ENCODE data around the gene GPR17. TPM values are rescaled to one million over a fixed set of nuclear protein-coding genes. Genes with fewer than 3 reads are reported as not detected.

GPR17 gene
- total RNA-seq, 1 donor from 2014 or later = 0.18 TPM

- FAIRE-seq = no peak
- Histone ChIP-seq H3K4me1 (ENCODE audit: insufficient read depth, low read length) (peaks cover 14% of the 10 kb centered on the region), H2AFZ (ENCODE audit: low read depth, low read length) (no peak overlapping the region), H3K27me3 (ENCODE audit: insufficient read depth, low read length) (no peaks in the 10 kb centered on the region), H3K4me2 (ENCODE audit: low read length) (no peak overlapping the region), H4K20me1 (ENCODE audit: insufficient read depth, low read length) (no peaks in the 10 kb centered on the region), H3K9me3 (ENCODE audit: insufficient read depth, low read depth, low read length) (no peaks in the 10 kb centered on the region), H3K36me3 (ENCODE audit: insufficient read depth, low read length) (no peaks in the 10 kb centered on the region), H3K9ac (ENCODE audit: low read length) (no peak overlapping the region), H3K4me3 (ENCODE audit: insufficient read depth, low read depth, low read length) (no peak overlapping the region), H3K27ac (ENCODE audit: low read depth, low read length) (no peak overlapping the region), H3K79me2 (ENCODE audit: insufficient read depth, low read length) (no peaks in the 10 kb centered on the region)
- Mint-ChIP-seq H3K9me3 (ENCODE audit: unreplicated experiment) (no peaks in the 10 kb centered on the region), H3K4me3 (ENCODE audit: unreplicated experiment) (no peak overlapping the region), H3K27me3 (ENCODE audit: low read depth, unreplicated experiment) (no peaks in the 10 kb centered on the region), H3K27ac (ENCODE audit: unreplicated experiment) (no peak overlapping the region), H3K36me3 (ENCODE audit: low read depth, unreplicated experiment) (peaks cover 5% of the 10 kb centered on the region), H3K4me1 (ENCODE audit: low read depth, unreplicated experiment) (peaks cover 12% of the 10 kb centered on the region)
- no peak for DNase-seq (ENCODE audit: low read depth)
- no peak for TF ChIP-seq EZH2 (IDR thresholded peaks at IDR 0.05; ENCODE audit: insufficient read depth, low read length)
These were observed 11.8 kb upstream of the GPR17 start for GRCh38 chr2:127634066-127634617.

DNA sequence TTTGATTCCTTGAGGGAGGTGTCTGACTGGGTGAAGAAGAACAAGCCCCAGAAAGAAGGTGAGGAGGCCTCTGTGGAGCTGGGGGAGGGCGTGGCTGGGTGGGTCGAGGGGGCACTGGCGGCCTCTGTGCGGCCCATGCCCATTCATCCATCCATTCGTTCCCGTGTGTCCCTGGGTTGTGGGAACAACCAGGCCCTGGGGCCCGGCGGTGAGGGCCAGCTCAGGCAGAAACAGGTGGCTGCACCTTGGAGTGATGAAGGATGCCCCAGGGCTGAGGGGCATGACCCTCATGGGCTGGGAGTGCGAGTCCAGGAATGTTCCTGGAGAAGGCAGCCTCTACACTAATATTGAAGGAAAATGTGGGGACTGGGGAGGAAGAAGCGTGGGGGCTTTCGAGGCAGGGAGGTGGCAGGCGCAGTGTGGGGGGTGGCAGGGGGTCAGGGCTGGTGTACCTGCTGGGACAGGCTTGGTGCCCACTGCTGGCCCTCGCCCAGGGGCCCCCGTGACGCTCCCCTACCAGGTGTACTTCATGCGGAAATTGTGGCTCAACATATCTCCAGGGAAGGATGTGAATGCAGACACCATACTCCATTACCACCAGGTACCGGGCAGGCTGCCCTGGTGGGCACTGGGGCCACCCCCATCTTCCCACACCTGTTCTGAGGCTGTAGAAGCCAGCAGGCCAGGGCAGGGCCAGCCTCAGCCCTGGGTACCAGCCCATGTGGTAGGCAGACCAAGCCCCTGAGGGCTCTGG lies 11.2 kb upstream of the GPR17 start:
- no peaks in the 10 kb centered on the region for H3K36me3 ChIP-seq (ENCODE audit: insufficient read depth, low read length)
- H3K4me3 ChIP-seq (ENCODE audit: insufficient read depth, low read depth, low read length) = no peak overlapping the region
- H3K27me3 ChIP-seq (ENCODE audit: insufficient read depth, low read length) = no peaks in the 10 kb centered on the region
- peak overlapping the region; percentile 26 for H3K27ac Mint-ChIP-seq (ENCODE audit: unreplicated experiment)
- H3K27me3 Mint-ChIP-seq (ENCODE audit: low read depth, unreplicated experiment) = no peaks in the 10 kb centered on the region
- no peaks in the 10 kb centered on the region for H3K9me3 Mint-ChIP-seq (ENCODE audit: unreplicated experiment)
- peaks cover 5% of the 10 kb centered on the region for H3K36me3 Mint-ChIP-seq (ENCODE audit: low read depth, unreplicated experiment)
- TF ChIP-seq, protein P1, sequence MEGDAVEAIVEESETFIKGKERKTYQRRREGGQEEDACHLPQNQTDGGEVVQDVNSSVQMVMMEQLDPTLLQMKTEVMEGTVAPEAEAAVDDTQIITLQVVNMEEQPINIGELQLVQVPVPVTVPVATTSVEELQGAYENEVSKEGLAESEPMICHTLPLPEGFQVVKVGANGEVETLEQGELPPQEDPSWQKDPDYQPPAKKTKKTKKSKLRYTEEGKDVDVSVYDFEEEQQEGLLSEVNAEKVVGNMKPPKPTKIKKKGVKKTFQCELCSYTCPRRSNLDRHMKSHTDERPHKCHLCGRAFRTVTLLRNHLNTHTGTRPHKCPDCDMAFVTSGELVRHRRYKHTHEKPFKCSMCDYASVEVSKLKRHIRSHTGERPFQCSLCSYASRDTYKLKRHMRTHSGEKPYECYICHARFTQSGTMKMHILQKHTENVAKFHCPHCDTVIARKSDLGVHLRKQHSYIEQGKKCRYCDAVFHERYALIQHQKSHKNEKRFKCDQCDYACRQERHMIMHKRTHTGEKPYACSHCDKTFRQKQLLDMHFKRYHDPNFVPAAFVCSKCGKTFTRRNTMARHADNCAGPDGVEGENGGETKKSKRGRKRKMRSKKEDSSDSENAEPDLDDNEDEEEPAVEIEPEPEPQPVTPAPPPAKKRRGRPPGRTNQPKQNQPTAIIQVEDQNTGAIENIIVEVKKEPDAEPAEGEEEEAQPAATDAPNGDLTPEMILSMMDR (IDR thresholded peaks at IDR 0.05; ENCODE audit: insufficient read depth, low read depth, low read length) = no peak
- TF ChIP-seq EZH2 (IDR thresholded peaks at IDR 0.05; ENCODE audit: insufficient read depth, low read length) = no peak
- no peak overlapping the region for H2AFZ ChIP-seq (ENCODE audit: low read depth, low read length)
- FAIRE-seq = no peak
- no peak overlapping the region for H3K4me2 ChIP-seq (ENCODE audit: low read length)
- no peak overlapping the region for H3K9ac ChIP-seq (ENCODE audit: low read length)
- no peaks in the 10 kb centered on the region for H4K20me1 ChIP-seq (ENCODE audit: insufficient read depth, low read length)
- H3K9me3 ChIP-seq (ENCODE audit: insufficient read depth, low read depth, low read length) = no peaks in the 10 kb centered on the region
- no peak overlapping the region for H3K4me3 Mint-ChIP-seq (ENCODE audit: unreplicated experiment)
- no peak overlapping the region for H3K27ac ChIP-seq (ENCODE audit: low read depth, low read length)
- no peak for DNase-seq (ENCODE audit: low read depth)
- no peaks in the 10 kb centered on the region for H3K79me2 ChIP-seq (ENCODE audit: insufficient read depth, low read length)
- H3K4me1 Mint-ChIP-seq (ENCODE audit: low read depth, unreplicated experiment) = peaks cover 12% of the 10 kb centered on the region
- H3K4me1 ChIP-seq (ENCODE audit: insufficient read depth, low read length) = peaks cover 14% of the 10 kb centered on the region

GRCh38 chr2:127635380-127636237 lies 10.3 kb upstream of the GPR17 start:
- FAIRE-seq (no peak), DNase-seq (ENCODE audit: low read depth) (no peak)
- peaks cover 5% of the 10 kb centered on the region for H3K36me3 Mint-ChIP-seq (ENCODE audit: low read depth, unreplicated experiment)
- no peak overlapping the region for H3K4me3 ChIP-seq (ENCODE audit: insufficient read depth, low read depth, low read length)
- H3K27ac Mint-ChIP-seq (ENCODE audit: unreplicated experiment) = no peak overlapping the region
- no peak overlapping the region for H3K27ac ChIP-seq (ENCODE audit: low read depth, low read length)
- no peaks in the 10 kb centered on the region for H3K27me3 ChIP-seq (ENCODE audit: insufficient read depth, low read length)
- H3K27me3 Mint-ChIP-seq (ENCODE audit: low read depth, unreplicated experiment) = no peaks in the 10 kb centered on the region
- H2AFZ ChIP-seq (ENCODE audit: low read depth, low read length) = no peak overlapping the region
- H3K4me1 ChIP-seq (ENCODE audit: insufficient read depth, low read length) = peaks cover 14% of the 10 kb centered on the region
- H3K4me1 Mint-ChIP-seq (ENCODE audit: low read depth, unreplicated experiment) = peaks cover 12% of the 10 kb centered on the region
- H4K20me1 ChIP-seq (ENCODE audit: insufficient read depth, low read length) = no peaks in the 10 kb centered on the region
- no peak overlapping the region for H3K4me2 ChIP-seq (ENCODE audit: low read length)
- TF ChIP-seq, protein P1 (IDR thresholded peaks at IDR 0.05; ENCODE audit: insufficient read depth, low read depth, low read length) = no peak
- no peak for TF ChIP-seq EZH2 (IDR thresholded peaks at IDR 0.05; ENCODE audit: insufficient read depth, low read length)
- H3K9me3 Mint-ChIP-seq (ENCODE audit: unreplicated experiment) = no peaks in the 10 kb centered on the region
- no peak overlapping the region for H3K4me3 Mint-ChIP-seq (ENCODE audit: unreplicated experiment)
- no peaks in the 10 kb centered on the region for H3K36me3 ChIP-seq (ENCODE audit: insufficient read depth, low read length)
- H3K9me3 ChIP-seq (ENCODE audit: insufficient read depth, low read depth, low read length) = no peaks in the 10 kb centered on the region
- no peak overlapping the region for H3K9ac ChIP-seq (ENCODE audit: low read length)
- H3K79me2 ChIP-seq (ENCODE audit: insufficient read depth, low read length) = no peaks in the 10 kb centered on the region

All from astrocyte (in vitro differentiated cells and primary cell).